ENCODE measurements around the gene FZD8. TPM values are rescaled to one million over a fixed set of nuclear protein-coding genes. Genes with fewer than 3 reads are reported as not detected.

The FZD8 gene
- polyA plus RNA-seq, 2 of the 4 experiments (the other 2 are of a cell fraction) = 4.4 to 13.4 TPM

DNA sequence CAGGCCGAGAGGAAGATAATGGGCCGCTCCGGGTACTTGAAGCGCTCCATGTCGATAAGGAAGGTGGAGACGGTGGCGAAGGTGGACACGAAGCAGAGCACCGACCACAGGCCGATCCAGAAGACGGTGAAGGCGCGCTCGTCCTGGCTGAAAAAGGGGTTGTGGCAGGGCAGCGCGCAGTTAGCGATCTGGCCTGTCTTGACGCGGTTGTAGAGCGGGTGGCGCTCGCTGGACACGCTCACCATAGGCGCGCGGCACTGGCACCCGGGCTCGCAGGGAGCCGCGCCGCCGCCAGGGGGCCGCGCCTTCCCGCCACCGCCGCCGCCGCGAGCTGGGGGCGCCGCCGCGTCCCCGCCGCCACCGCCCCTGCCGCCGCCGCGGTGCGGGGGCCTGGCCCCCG lies 1.6 kb downstream of the FZD8 start (continued):
- TF ChIP-seq, protein P1, sequence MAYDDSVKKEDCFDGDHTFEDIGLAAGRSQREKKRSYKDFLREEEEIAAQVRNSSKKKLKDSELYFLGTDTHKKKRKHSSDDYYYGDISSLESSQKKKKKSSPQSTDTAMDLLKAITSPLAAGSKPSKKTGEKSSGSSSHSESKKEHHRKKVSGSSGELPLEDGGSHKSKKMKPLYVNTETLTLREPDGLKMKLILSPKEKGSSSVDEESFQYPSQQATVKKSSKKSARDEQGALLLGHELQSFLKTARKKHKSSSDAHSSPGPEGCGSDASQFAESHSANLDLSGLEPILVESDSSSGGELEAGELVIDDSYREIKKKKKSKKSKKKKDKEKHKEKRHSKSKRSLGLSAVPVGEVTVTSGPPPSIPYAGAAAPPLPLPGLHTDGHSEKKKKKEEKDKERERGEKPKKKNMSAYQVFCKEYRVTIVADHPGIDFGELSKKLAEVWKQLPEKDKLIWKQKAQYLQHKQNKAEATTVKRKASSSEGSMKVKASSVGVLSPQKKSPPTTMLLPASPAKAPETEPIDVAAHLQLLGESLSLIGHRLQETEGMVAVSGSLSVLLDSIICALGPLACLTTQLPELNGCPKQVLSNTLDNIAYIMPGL (CRISPR knock-in tag; IDR thresholded peaks at IDR 0.05; ENCODE audit: borderline replicate concordance) = no peak
- TF ChIP-seq ESRRA (IDR thresholded peaks at IDR 0.05; ENCODE audit: borderline replicate concordance, low read length) (no peak), TP53 (CRISPR knock-in tag; IDR thresholded peaks at IDR 0.05) (no peak)

DNA sequence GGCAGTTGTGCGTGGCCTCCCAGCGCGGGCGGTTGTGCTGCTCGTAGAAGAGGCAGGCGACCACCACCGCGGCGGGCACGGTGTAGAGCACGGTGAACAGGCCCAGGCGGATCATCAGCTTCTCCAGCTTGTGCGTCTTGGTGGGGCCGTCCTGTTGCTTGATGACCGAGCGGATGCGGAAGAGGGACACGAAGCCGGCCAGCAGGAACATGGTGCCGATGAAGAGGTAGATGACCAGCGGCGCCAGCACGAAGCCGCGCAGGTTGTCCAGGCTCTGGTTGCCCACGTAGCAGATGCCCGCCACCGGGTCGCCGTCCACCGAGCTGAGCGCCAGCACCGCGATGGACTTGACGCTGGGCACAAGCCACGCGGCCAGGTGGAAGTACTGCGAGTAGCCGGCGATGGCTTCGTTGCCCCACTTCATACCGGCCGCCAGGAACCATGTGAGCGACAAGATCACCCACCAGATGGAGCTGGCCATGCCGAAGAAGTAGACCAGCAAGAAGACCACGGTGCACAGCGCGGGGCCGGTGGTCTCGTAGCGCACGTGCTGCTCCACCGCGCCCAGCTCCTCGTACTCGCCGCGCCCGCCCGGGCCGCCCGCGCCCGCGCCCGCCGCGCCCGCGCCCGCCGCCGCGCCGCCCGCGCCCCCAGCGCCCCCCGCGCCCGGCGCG lies 2.2 kb downstream of the FZD8 start:
- POLR2A ChIA-PET = interaction anchor here (1.3 to 1.5 kb wide), 2 partner anchors 1086 to 1140 kb away, joined by 4 read pairs; no protein-coding TSS in a partner anchor
- Histone ChIP-seq H3K27ac (peak overlapping the region; percentile 64 to 95; a peak in 5 of 6 replicates), H3K4me3 (peak overlapping the region; percentile 70), H3K4me1 (peaks cover 35% of the 10 kb centered on the region), H3K4me2 (peak overlapping the region; percentile 99), H3K9me3 (no peaks in the 10 kb centered on the region)
- peak in 1 of 2 experiments; percentile 51 for DNase-seq (ENCODE audit: low read depth in 1 of 2, low spot score in 1 of 2)
- CTCF ChIA-PET = interaction anchor here (0.5 to 10.4 kb wide), 9 partner anchors 16 to 1240 kb away, joined by 3 to 105 read pairs (median 4); no protein-coding TSS in a partner anchor
- no peak for ATAC-seq
- WGBS (ENCODE audit: missing lambda C conversion rate) = 54% methylated on average over 33 of the region's 83 CpGs
- FAIRE-seq = no peak
- TF ChIP-seq GATA3 (IDR thresholded peaks at IDR 0.05; ENCODE audit: borderline replicate concordance) = no peak
- TF ChIP-seq ZNF302 (CRISPR knock-in tag; IDR thresholded peaks at IDR 0.05) = no peak
- TF ChIP-seq, protein P2, sequence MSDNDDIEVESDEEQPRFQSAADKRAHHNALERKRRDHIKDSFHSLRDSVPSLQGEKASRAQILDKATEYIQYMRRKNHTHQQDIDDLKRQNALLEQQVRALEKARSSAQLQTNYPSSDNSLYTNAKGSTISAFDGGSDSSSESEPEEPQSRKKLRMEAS (IDR thresholded peaks at IDR 0.05) = peak; percentile 23; the same call in 1 of the 2 replicates

DNA sequence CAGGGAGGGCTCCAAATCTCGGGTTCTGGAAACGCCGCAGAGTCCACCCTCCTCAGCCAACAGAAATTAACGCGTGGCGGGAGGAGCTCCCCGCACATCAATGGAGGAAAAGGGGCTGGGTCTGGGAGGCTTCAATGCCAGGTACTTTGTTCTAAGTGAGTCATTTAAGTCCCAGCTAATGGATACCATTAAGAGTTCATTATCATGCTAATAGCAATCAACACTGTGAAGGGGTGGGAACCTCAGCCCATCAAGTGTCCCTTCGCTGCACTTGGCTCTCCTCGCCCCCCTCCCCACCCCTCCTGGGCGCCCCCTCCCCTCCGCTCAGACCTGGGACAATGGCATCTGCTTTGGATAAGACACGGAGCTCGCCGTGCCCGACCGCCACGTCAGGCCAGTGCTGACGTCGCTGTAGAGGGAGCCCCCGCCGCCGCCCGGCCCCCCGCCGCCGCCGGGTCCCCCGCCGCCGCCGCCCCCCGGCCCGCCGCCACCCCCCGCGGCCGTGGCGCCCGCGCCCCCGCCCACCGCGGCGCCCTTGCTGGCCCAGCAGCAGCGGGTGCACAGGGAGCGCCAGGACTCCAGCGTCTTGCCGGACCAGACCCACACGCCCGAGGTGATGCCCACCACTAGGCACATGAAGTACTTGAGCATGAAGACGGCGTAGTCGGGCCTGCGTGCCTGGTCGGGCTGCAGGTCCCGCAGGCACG lies 2.9 kb downstream of the FZD8 start:
- Histone ChIP-seq H3K4me1 (peaks cover 32% of the 10 kb centered on the region), H3K9me3 (no peaks in the 10 kb centered on the region), H3K27ac (peak overlapping the region in 1 of 2 experiments; percentile 55; a peak in 1 of 6 replicates), H3K4me3 (peak overlapping the region; percentile 70; the same call in 2 of the 3 replicates), H3K4me2 (peak overlapping the region; percentile 99)
- POLR2A ChIA-PET = interaction anchor here (1.5 kb wide), 1 partner anchor 1141 kb away, joined by 4 read pairs; no protein-coding TSS in a partner anchor
- no peak for FAIRE-seq
- CTCF ChIA-PET = interaction anchor here (0.6 to 10.4 kb wide), 6 partner anchors 26 to 1241 kb away, joined by 3 to 105 read pairs (median 6); no protein-coding TSS in a partner anchor
- TF ChIP-seq JUNB (IDR thresholded peaks at IDR 0.05) (no peak), KDM5A (IDR thresholded peaks at IDR 0.05) (no peak), HOXB13 (CRISPR knock-in tag; IDR thresholded peaks at IDR 0.05; ENCODE audit: low read depth) (no peak), JUN (IDR thresholded peaks at IDR 0.05) (no peak), ZFP36 (IDR thresholded peaks at IDR 0.05; ENCODE audit: borderline replicate concordance, partially characterized antibody) (no peak), BHLHE40 (IDR thresholded peaks at IDR 0.05; ENCODE audit: low read depth, low read length) (no peak), CHD4 (IDR thresholded peaks at IDR 0.05; ENCODE audit: borderline replicate concordance) (no peak)
- TF ChIP-seq, protein P2 (IDR thresholded peaks at IDR 0.05) = no peak
- TF ChIP-seq, protein P3, sequence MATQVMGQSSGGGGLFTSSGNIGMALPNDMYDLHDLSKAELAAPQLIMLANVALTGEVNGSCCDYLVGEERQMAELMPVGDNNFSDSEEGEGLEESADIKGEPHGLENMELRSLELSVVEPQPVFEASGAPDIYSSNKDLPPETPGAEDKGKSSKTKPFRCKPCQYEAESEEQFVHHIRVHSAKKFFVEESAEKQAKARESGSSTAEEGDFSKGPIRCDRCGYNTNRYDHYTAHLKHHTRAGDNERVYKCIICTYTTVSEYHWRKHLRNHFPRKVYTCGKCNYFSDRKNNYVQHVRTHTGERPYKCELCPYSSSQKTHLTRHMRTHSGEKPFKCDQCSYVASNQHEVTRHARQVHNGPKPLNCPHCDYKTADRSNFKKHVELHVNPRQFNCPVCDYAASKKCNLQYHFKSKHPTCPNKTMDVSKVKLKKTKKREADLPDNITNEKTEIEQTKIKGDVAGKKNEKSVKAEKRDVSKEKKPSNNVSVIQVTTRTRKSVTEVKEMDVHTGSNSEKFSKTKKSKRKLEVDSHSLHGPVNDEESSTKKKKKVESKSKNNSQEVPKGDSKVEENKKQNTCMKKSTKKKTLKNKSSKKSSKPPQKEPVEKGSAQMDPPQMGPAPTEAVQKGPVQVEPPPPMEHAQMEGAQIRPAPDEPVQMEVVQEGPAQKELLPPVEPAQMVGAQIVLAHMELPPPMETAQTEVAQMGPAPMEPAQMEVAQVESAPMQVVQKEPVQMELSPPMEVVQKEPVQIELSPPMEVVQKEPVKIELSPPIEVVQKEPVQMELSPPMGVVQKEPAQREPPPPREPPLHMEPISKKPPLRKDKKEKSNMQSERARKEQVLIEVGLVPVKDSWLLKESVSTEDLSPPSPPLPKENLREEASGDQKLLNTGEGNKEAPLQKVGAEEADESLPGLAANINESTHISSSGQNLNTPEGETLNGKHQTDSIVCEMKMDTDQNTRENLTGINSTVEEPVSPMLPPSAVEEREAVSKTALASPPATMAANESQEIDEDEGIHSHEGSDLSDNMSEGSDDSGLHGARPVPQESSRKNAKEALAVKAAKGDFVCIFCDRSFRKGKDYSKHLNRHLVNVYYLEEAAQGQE (IDR thresholded peaks at IDR 0.05) = no peak
- TF ChIP-seq, protein P4, sequence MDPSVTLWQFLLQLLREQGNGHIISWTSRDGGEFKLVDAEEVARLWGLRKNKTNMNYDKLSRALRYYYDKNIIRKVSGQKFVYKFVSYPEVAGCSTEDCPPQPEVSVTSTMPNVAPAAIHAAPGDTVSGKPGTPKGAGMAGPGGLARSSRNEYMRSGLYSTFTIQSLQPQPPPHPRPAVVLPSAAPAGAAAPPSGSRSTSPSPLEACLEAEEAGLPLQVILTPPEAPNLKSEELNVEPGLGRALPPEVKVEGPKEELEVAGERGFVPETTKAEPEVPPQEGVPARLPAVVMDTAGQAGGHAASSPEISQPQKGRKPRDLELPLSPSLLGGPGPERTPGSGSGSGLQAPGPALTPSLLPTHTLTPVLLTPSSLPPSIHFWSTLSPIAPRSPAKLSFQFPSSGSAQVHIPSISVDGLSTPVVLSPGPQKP (IDR thresholded peaks at IDR 0.05; ENCODE audit: low read depth, low read length) = no peak
- 91% methylated on average over 17 of the region's 57 CpGs for WGBS (ENCODE audit: missing lambda C conversion rate)
- DNase-seq (ENCODE audit: low read depth in 1 of 2, low spot score in 1 of 2) = no peak
- no peak for ATAC-seq

Data from A549 (cell line).